ENCODE data around the gene GLE1.

GRCh38 chr9:128526720-128527119, 22.2 kb downstream of the GLE1 start:
- no peak for TF ChIP-seq CTCF (IDR thresholded peaks at IDR 0.05)
- TF ChIP-seq EZH2 (IDR thresholded peaks at IDR 0.05; ENCODE audit: borderline replicate concordance, insufficient read depth, low read depth, low read length, poor library complexity, severe bottlenecking), result no peak

All from B cell (primary cell).